A549 (cell line): ENCODE data around the gene ESPNL. TPM values are rescaled to one million over a fixed set of nuclear protein-coding genes. Genes with fewer than 3 reads are reported as not detected.

ENCODE experiments used
- ATAC-seq, 2 experiments: fragments of 200-7000 bp in 1 of 2; fragments of >200 bp in 1 of 2; cut with Nextera tagmentation in 1 of 2; cut with Tn5 transposase in 1 of 2; 3 replicates each; pipeline versions ENCODE4 v1.8.0 to v1.9.1; 2018 to 2020; ENCODE audit warnings: mild to moderate bottlenecking in 1 of 2, moderate library complexity in 1 of 2
- CTCF ChIA-PET: fragments of 300-600 bp; sonication (Branson Sonifier 250); formaldehyde crosslinking; extraction: SDS; loops from one replicate; lab custom pipeline; 2021; ENCODE audit warnings: antibody characterized with exemption, inconsistent platforms; lab: Yijun Ruan, JAX
- POLR2A ChIA-PET: fragments of 350-600 bp; formaldehyde crosslinking; extraction: SDS; loops from one replicate; lab custom pipeline; 2021; ENCODE audit warnings: antibody characterized with exemption, inconsistent platforms; lab: Yijun Ruan, JAX
- DNase-seq, 2 experiments: peaks; one replicate each; pipeline versions ENCODE4 v3.0.0 to v3.0.0-alpha.2; 2011 to 2016; ENCODE audit warnings: low read depth in 1 of 2, low spot score in 1 of 2
- FAIRE-seq: peaks from 2 replicates; lab custom pipeline; 2011; peaks lifted over from hg19 to GRCh38; lab: Jason Lieb, UNC
- H3K27ac ChIP-seq, 2 experiments: fragments of >200 bp; sonication (Bioruptor Twin); formaldehyde crosslinking; 3 replicates each; pipeline ENCODE4 v1.5.1; 2016 to 2017
- H3K4me1 ChIP-seq: fragments of >200 bp; sonication (Bioruptor Twin); formaldehyde crosslinking; 3 replicates; pipeline ENCODE4 v1.6.1; 2016
- H3K4me2 ChIP-seq: fragments of >200 bp; sonication (Bioruptor Twin); formaldehyde crosslinking; 3 replicates; pipeline ENCODE4 v1.6.1; 2016
- H3K4me3 ChIP-seq: fragments of >200 bp; sonication (Bioruptor Twin); formaldehyde crosslinking; 3 replicates; pipeline ENCODE4 v1.5.1; 2016
- H3K9me3 ChIP-seq: fragments of >200 bp; sonication (Bioruptor Twin); formaldehyde crosslinking; 3 replicates; pipeline ENCODE4 v1.6.1; 2016
- ATOH8 ChIP-seq: fragments of 250-450 bp; sonication (Bioruptor Pico); IDR thresholded peaks from 2 replicates; pipeline ENCODE4 v1.5.0; 2020; ENCODE audit warnings: low read depth, mild to moderate bottlenecking, moderate library complexity
- BHLHE40 ChIP-seq: IDR thresholded peaks from 2 replicates; pipeline ENCODE4 v1.6.1; 2012; ENCODE audit warnings: low read depth, low read length, inconsistent platforms
- CBX2 ChIP-seq: fragments of 200-600 bp; sonication (generic); IDR thresholded peaks from 2 replicates; pipeline ENCODE4 v1.6.1; 2016; ENCODE audit warnings: low read depth, mild to moderate bottlenecking, borderline replicate concordance
- CHD2 ChIP-seq: fragments of 150-350 bp; IDR thresholded peaks from 2 replicates; pipeline ENCODE4 v1.6.1; 2014; ENCODE audit warnings: low read length; ENCODE audit not compliant: partially characterized antibody
- CHD4 ChIP-seq: fragments of 200-600 bp; sonication (generic); IDR thresholded peaks from 2 replicates; pipeline ENCODE4 v1.6.1; 2016; ENCODE audit warnings: antibody characterized with exemption, mild to moderate bottlenecking, borderline replicate concordance
- FOXS1 ChIP-seq: fragments of 250-450 bp; sonication (Bioruptor Pico); IDR thresholded peaks from 2 replicates; pipeline ENCODE4 v1.5.0; 2020; ENCODE audit warnings: mild to moderate bottlenecking, moderate library complexity
- HEYL ChIP-seq: fragments of 250-450 bp; sonication (Bioruptor Pico); IDR thresholded peaks from 2 replicates; pipeline ENCODE4 v1.8.0; 2021; ENCODE audit warnings: mild to moderate bottlenecking, moderate library complexity
- HOXA7 ChIP-seq: fragments of 250-450 bp; sonication (Bioruptor Pico); IDR thresholded peaks from 2 replicates; pipeline ENCODE4 v1.5.0; 2020; ENCODE audit warnings: mild to moderate bottlenecking, moderate library complexity
- HOXB13 ChIP-seq: fragments of 250-450 bp; sonication (Bioruptor Pico); IDR thresholded peaks from 2 replicates; pipeline ENCODE4 v1.5.0; 2020; ENCODE audit warnings: low read depth, mild to moderate bottlenecking, moderate library complexity
- HOXB5 ChIP-seq: fragments of 250-450 bp; sonication (Bioruptor Pico); IDR thresholded peaks from 2 replicates; pipeline ENCODE4 v1.5.0; 2020; ENCODE audit warnings: mild to moderate bottlenecking, moderate library complexity
- JUN ChIP-seq, 2 experiments: fragments of >200 bp; sonication (Bioruptor Twin); formaldehyde crosslinking; IDR thresholded peaks; 2 replicates in 1 of 2; 3 replicates in 1 of 2; pipeline ENCODE4 v1.6.1; 2016 to 2017
- KDM1A ChIP-seq: fragments of 200-600 bp; sonication (generic); IDR thresholded peaks from 2 replicates; pipeline ENCODE4 v1.6.1; 2016; ENCODE audit warnings: low read depth, mild to moderate bottlenecking
- KDM5A ChIP-seq: fragments of 200-600 bp; sonication (generic); IDR thresholded peaks from 2 replicates; pipeline ENCODE4 v1.6.1; 2016; ENCODE audit warnings: antibody characterized with exemption, mild to moderate bottlenecking
- MAX ChIP-seq: IDR thresholded peaks from 2 replicates; pipeline ENCODE4 v1.6.1; 2012
- NPAS2 ChIP-seq: fragments of 250-450 bp; sonication (Bioruptor Pico); IDR thresholded peaks from 2 replicates; pipeline ENCODE4 v1.8.0; 2022; ENCODE audit warnings: mild to moderate bottlenecking, moderate library complexity, borderline replicate concordance
- NR3C1 ChIP-seq: fragments of >200 bp; sonication (Bioruptor Twin); formaldehyde crosslinking; IDR thresholded peaks from 3 replicates; pipeline ENCODE4 v1.6.1; 2017
- PHF8 ChIP-seq: fragments of 200-600 bp; sonication (generic); IDR thresholded peaks from 2 replicates; pipeline ENCODE4 v1.6.1; 2016; ENCODE audit warnings: low read depth, mild to moderate bottlenecking, antibody characterized with exemption, moderate library complexity, borderline replicate concordance
- POLR2A ChIP-seq: IDR thresholded peaks from 2 replicates; pipeline ENCODE4 v1.6.1; 2012; ENCODE audit warnings: mild to moderate bottlenecking, low read length
- RAD21 ChIP-seq, 2 experiments: fragments of >200 bp in 1 of 2; sonication (Bioruptor Twin) in 1 of 2; formaldehyde crosslinking in 1 of 2; IDR thresholded peaks in 1 of 2; conservative IDR thresholded peaks in 1 of 2; 2 replicates in 1 of 2; 3 replicates in 1 of 2; pipeline ENCODE4 v1.6.1; 2012 to 2018; ENCODE audit warnings: inconsistent platforms in 1 of 2
- RNF2 ChIP-seq: fragments of 200-600 bp; sonication (generic); IDR thresholded peaks from 2 replicates; pipeline ENCODE4 v1.6.1; 2016; ENCODE audit warnings: low read depth, mild to moderate bottlenecking, antibody characterized with exemption, moderate library complexity, borderline replicate concordance
- SMC3 ChIP-seq: fragments of >200 bp; sonication (Bioruptor Twin); formaldehyde crosslinking; IDR thresholded peaks from 3 replicates; pipeline ENCODE4 v1.6.1; 2018; ENCODE audit warnings: inconsistent platforms
- SREBF2 ChIP-seq: fragments of 450-650 bp; IDR thresholded peaks from 2 replicates; pipeline ENCODE4 v1.6.1; 2014; ENCODE audit warnings: mild to moderate bottlenecking, moderate library complexity
- TP53 ChIP-seq: fragments of 250-450 bp; sonication (Bioruptor Pico); IDR thresholded peaks from 2 replicates; pipeline ENCODE4 v1.5.0; 2021; ENCODE audit warnings: mild to moderate bottlenecking, moderate library complexity
- USF2 ChIP-seq: fragments of 450-650 bp; IDR thresholded peaks from 2 replicates; pipeline ENCODE4 v1.6.1; 2014; ENCODE audit warnings: antibody characterized with exemption
- ZNF302 ChIP-seq: fragments of 250-450 bp; sonication (Bioruptor Pico); IDR thresholded peaks from 2 replicates; pipeline ENCODE4 v1.9.0; 2021; ENCODE audit warnings: inconsistent platforms, mild to moderate bottlenecking, moderate library complexity
- ZSCAN20 ChIP-seq: fragments of 250-450 bp; sonication (Bioruptor Pico); IDR thresholded peaks from 2 replicates; pipeline ENCODE4 v1.8.0; 2022; ENCODE audit warnings: mild to moderate bottlenecking, moderate library complexity
- WGBS: methylation state at CpG from one replicate; pipeline ENCODE4 v1.1.6; 2017; ENCODE audit errors: missing lambda C conversion rate; 5-methylcytosine and 5-hydroxymethylcytosine counted together
- polyA plus RNA-seq, 4 experiments: library from polyadenylated mRNA; depleted of rRNA in 3 of 4; stranded (reverse); fragments of >200 nt; fragmentation: RNase III in 1 of 4; extraction: RNeasy Plus Mini Kit Qiagen cat#74134 plus additional on column Dnase treatment in 1 of 4; gene quantifications; 2 replicates in 3 of 4; 3 replicates in 1 of 4; pipeline ENCODE4 v1.2.3, GENCODE V29; 2011 to 2017

ESPNL gene
- polyA plus RNA-seq, 2 of the 4 experiments (the other 2 are of a cell fraction): 0.04 to 0.22 TPM

GRCh38 chr2:238127165-238128060 lies 27.3 kb downstream of the ESPNL start (continued):
- TF ChIP-seq JUN (IDR thresholded peaks at IDR 0.05): no peak

GRCh38 chr2:238128061-238128440 lies 27.9 kb downstream of the ESPNL start:
- FAIRE-seq: no peak

GRCh38 chr2:238128534-238129001 lies 28.4 kb downstream of the ESPNL start:
- no peaks in the 10 kb centered on the region for H3K9me3 ChIP-seq
- no peak for ATAC-seq
- H3K4me2 ChIP-seq: no peak overlapping the region
- H3K4me1 ChIP-seq: no peaks in the 10 kb centered on the region
- WGBS: no CpG with 5 or more reads among the region's 30 CpGs
- no peak overlapping the region for H3K27ac ChIP-seq
- ChIA-PET POLR2A (no interaction called here), CTCF (no interaction called here)
- no peak for FAIRE-seq
- no peak overlapping the region for H3K4me3 ChIP-seq
- TF ChIP-seq RAD21 (conservative IDR thresholded peaks at IDR 0.05 in 1 of 2, IDR thresholded peaks at IDR 0.05 in 1 of 2) (no peak), JUN (IDR thresholded peaks at IDR 0.05) (no peak), NR3C1 (no peak), ZNF302 (CRISPR knock-in tag) (no peak), SMC3 (no peak), NPAS2 (no peak), KDM5A (no peak), BHLHE40 (no peak), POLR2A (no peak), KDM1A (no peak), CHD2 (no peak), FOXS1 (no peak), RNF2 (no peak), HOXB13 (CRISPR knock-in tag) (no peak), USF2 (no peak), ATOH8 (no peak), SREBF2 (no peak), HOXA7 (CRISPR knock-in tag) (no peak), HEYL (CRISPR knock-in tag) (no peak)
- DNase-seq: no peak

More at GRCh38 chr2:238128061-238128440, 27.9 kb downstream of the ESPNL start:
- TF ChIP-seq CHD4 (no peak), CBX2 (no peak), TP53 (no peak), ZSCAN20 (no peak), SMC3 (no peak), HOXB5 (no peak), CHD2 (no peak), USF2 (no peak), PHF8 (no peak), BHLHE40 (no peak), MAX (no peak)
- TF ChIP-seq, all 56 proteins: peak for 0
- Histone ChIP-seq H3K4me3 (no peak overlapping the region), H3K4me2 (no peak overlapping the region), H3K9me3 (no peaks in the 10 kb centered on the region), H3K27ac (no peak overlapping the region), H3K4me1 (no peaks in the 10 kb centered on the region)
- ATAC-seq (no peak), DNase-seq (no peak)
- ChIA-PET POLR2A (no interaction called here), CTCF (no interaction called here)
- 93% methylated on average over 20 of the region's 22 CpGs for WGBS
